NCI-H524 (cell line): Measurements from ENCODE around the gene PPIP5K1.
A peak's percentile ranks its signal among the peaks of the same experiment; 100 is the strongest.
"Not testable (repeated sequence)": the region's sequence is repeated elsewhere in the genome, so short reads cannot be mapped to it uniquely, and the experiment has no call there.

Experiments
- DNase-seq, 2 experiments: peaks; one replicate each; lab custom pipeline; 2025; lab: John Stamatoyannopoulos, UW

PPIP5K1 gene

DNA sequence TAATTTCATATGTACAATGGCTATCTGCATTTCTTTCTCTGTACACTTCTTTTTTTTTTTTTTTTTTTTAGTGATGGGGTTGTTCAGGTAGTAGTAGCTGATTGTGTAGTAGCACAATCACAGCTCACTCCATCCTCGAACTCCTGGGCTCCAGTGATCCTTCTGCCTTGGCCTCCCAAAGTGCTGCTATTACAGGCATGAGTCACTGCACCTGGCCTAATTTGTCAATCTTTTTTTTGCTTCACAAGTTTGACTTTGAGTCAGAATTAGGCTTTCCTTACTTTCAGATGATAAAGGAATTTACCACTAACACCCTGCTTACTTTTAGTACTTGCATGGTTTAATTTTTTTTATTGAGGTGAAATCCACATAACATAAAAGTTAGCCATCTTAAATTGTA lies 44.6 kb downstream of the PPIP5K1 start:
- no peak for DNase-seq

DNA sequence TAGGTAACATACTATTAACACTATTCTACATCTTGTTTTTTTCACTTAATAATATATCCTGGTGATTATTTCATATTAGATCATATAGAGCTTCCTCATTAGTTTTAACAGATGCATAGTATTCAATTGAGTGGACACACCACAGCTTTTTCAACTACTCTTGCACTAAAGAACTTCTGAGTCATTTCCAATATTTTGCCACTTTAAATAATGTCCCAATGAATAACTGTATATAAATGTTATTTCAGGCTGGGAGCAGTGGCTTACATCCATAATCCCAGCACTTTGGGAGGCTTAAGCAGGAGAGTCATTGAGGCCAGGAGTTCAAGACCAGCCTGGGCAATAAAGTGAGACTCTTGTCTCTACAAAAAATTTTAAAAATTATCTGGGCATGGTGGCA lies 45.7 kb downstream of the PPIP5K1 start:
- DNase-seq, result no peak

DNA sequence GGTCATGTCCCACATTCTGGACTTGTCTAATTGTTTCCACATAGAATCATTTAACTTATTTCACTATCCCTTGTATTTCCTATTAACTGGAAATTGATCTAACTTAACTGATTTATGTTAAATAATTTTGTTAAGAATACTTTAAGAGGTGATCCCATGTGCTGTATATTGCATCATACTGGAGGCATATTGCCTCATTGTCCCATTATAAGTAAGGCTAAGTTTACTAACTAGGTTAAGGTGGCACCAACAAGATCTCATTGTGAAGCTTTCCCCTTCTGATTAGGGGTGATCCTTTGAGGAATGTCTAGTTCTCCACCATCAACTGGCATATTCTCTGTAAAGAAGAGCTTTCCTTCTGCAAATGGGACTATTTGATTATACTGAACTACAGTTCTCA lies 48.2 kb downstream of the PPIP5K1 start:
- no peak for DNase-seq

DNA sequence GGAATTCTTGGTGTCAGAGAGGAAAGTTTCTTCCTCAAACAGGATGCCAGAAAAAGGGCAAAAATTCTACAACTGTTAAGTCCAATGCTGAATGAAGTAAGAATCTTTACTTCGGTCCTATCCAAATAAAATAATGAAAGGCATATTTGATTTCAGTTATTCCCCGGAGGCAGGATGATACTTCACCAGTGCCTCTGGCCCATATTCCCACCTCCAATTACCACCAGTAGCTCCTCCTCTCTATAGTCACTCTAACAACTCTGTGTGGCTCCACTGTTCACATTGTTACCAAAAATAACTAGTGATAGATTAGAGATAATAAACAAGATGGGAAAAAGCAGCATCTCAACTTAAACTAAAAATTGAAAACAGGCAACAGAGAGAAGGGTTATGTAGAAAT lies 51.9 kb downstream of the PPIP5K1 start:
- DNase-seq, result no peak

DNA sequence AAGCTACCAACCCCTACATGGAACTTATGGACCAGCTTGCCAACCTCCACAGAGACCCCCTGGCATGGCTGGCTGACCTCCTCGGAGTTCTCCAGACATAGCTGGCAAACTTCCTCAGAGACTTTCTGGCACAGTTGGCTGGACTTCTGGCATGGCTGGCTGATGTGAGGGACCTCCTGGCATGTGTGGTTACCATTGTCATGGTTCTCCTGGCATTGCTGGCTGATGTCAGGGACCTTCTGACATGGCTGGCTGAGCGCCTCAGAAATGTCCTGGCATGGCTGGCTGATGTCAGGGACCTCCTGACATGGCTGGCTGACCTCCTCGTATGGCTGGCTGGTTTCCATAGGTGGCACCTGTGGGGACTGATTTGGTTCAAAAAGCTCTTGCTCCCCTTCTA lies 55.1 kb downstream of the PPIP5K1 start:
- DNase-seq, result no peak

DNA sequence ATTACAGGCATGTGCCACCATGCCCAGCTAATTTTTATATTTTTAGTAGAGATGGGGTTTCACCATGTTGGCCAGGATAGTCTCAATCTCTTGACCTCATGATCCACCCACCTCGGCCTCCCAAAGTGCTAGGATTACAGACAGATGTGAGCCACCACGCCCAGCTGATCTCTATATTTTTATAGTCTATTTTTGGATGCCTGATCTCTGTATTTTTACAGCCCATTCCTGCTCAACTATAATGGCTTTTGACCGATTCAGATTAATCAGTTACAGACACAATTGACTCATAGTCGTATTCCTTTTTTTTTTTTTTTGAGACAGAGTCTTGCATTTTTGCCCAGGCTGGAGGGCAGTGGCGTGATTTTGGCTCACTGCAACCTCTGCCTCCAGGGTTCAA lies 57.2 kb downstream of the PPIP5K1 start:
- DNase-seq, result not testable (repeated sequence)

DNA sequence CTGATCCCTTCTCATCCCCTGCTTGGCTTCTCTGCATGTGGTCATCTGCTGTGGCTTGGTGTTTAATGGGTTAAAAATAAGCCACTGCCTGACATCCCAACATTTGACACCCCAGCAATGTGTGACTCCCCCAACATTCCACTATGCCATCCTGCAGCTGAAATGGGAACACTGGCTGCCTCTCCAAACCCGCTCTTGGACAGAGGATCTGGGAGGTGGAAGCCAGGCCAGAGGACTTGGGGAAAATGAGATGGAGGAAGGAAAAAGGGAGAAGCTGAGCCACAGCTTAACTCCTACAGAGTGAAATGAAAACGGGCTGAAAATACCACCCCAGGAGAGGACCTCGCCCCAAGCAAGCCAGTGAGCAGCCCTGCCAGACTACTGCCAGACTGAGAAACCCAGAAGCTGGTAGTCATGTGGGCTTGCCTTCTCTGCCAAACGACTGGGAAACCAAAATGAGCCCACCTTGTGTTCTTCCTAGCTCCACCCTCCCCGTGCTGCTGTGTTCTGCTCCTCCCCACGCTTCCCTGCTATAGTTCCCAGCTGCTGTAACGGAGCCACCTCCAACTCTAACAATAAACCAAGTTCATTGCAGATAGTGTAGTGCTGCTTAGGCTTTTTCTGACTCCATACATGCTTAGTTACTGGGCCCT lies 58.9 kb downstream of the PPIP5K1 start:
- DNase-seq, result no peak

DNA sequence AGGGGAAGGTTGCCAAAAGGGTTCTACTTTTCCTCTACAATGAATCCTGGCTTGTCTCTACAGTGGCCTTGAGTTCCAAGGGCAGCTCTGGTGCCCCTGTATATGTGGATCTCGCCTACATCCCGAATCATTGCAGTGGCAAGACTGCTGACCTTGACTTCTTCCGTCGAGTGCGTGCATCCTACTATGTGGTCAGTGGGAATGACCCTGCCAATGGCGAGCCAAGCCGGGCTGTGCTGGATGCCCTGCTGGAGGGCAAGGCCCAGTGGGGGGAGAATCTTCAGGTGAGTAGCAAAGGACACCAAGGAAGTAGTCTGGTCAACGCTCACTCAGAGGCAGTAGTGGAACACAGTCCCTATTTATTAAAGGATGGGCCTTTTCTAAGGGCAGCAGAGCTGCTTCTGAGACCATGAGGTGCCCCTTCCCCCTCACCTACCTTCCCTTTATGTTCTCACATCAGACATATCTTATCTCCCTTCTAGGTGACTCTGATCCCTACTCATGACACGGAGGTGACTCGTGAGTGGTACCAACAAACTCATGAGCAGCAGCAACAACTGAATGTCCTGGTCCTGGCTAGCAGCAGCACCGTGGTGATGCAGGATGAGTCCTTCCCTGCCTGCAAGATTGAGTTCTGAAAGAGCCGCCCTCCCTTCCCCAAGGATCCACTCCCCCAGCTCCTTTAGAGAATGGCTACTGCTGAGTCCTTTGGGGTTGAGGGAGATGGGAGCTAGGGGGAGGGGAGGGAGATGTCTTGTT lies 60.2 kb downstream of the PPIP5K1 start:
- DNase-seq, result no peak

DNA sequence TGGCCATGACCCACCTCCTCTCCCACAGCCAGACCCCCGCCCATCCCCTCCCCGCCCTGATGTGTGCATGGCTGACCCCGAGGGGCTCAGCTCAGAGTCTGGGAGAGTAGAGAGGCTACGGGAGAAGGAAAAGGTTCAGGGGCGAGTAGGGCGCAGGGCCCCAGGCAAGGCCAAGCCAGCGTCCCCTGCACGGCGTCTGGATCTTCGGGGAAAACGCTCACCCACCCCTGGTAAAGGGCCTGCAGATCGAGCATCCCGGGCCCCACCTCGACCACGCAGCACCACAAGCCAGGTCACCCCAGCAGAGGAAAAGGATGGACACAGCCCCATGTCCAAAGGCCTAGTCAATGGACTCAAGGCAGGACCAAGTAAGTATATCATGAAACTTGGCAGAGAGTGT lies 60.9 kb downstream of the PPIP5K1 start:
- no peak for DNase-seq

DNA sequence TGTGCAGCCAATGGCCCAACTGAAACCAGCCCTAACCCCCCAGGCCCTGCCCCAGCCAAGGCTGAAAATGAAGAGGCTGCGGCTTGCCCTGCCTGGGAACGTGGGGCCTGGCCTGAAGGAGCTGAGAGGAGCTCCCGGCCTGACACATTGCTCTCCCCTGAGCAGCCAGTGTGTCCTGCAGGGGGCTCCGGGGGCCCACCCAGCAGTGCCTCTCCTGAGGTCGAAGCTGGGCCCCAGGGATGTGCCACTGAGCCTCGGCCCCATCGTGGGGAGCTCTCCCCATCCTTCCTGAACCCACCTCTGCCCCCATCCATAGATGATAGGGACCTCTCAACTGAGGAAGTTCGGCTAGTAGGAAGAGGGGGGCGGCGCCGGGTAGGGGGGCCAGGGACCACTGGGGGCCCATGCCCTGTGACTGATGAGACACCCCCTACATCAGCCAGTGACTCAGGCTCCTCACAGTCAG lies 61.4 kb downstream of the PPIP5K1 start:
- DNase-seq, result no peak

DNA sequence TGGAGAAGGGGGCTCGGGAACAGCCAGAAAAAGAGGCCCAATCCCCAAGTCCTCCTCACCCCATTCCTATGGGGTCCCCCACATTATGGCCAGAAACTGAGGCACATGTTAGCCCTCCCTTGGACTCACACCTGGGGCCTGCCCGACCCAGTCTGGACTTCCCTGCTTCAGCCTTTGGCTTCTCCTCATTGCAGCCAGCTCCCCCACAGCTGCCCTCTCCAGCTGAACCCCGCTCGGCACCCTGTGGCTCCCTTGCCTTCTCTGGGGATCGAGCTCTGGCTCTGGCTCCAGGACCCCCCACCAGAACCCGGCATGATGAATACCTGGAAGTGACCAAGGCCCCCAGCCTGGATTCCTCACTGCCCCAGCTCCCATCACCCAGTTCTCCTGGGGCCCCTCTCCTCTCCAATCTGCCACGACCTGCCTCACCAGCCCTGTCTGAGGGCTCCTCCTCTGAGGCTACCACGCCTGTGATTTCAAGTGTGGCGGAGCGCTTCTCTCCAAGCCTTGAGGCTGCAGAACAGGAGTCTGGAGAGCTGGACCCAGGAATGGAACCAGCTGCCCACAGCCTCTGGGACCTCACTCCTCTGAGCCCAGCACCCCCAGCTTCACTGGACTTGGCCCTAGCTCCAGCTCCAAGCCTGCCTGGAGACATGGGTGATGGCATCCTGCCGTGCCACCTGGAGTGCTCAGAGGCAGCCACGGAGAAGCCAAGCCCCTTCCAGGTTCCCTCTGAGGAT lies 62.0 kb downstream of the PPIP5K1 start:
- DNase-seq, result no peak

DNA sequence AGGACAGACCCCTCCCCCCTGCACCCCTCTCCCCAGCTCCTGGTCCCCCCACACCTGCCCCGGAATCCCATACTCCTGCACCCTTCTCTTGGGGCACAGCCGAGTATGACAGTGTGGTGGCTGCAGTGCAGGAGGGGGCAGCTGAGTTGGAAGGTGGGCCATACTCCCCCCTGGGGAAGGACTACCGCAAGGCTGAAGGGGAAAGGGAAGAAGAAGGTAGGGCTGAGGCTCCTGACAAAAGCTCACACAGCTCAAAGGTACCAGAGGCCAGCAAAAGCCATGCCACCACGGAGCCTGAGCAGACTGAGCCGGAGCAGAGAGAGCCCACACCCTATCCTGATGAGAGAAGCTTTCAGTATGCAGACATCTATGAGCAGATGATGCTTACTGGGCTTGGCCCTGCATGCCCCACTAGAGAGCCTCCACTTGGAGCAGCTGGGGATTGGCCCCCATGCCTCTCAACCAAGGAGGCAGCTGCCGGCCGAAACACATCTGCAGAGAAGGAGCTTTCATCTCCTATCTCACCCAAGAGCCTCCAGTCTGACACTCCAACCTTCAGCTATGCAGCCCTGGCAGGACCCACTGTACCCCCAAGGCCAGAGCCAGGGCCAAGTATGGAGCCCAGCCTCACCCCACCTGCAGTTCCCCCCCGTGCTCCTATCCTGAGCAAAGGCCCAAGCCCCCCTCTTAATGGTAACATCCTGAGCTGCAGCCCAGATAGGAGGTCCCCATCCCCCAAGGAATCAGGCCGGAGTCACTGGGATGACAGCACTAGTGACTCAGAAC lies 62.8 kb downstream of the PPIP5K1 start:
- DNase-seq, result peak in 1 of 2 experiments; percentile 27

DNA sequence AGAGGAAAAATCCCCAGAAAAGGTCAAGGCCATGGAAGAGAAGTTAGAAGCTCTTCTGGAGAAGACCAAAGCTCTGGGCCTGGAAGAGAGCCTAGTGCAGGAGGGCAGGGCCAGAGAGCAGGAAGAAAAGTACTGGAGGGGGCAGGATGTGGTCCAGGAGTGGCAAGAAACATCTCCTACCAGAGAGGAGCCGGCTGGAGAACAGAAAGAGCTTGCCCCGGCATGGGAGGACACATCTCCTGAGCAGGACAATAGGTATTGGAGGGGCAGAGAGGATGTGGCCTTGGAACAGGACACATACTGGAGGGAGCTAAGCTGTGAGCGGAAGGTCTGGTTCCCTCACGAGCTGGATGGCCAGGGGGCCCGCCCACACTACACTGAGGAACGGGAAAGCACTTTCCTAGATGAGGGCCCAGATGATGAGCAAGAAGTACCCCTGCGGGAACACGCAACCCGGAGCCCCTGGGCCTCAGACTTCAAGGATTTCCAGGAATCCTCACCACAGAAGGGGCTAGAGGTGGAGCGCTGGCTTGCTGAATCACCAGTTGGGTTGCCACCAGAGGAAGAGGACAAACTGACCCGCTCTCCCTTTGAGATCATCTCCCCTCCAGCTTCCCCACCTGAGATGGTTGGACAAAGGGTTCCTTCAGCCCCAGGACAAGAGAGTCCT lies 63.6 kb downstream of the PPIP5K1 start:
- no peak for DNase-seq

DNA sequence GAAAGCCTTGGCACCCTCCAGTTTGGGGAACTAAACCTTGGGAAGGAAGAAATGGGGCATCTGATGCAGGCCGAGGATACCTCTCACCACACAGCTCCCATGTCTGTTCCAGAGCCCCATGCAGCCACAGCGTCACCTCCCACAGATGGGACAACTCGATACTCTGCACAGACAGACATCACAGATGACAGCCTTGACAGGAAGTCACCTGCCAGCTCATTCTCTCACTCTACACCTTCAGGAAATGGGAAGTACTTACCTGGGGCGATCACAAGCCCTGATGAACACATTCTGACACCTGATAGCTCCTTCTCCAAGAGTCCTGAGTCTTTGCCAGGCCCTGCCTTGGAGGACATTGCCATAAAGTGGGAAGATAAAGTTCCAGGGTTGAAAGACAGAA lies 64.9 kb downstream of the PPIP5K1 start:
- DNase-seq, result no peak

DNA sequence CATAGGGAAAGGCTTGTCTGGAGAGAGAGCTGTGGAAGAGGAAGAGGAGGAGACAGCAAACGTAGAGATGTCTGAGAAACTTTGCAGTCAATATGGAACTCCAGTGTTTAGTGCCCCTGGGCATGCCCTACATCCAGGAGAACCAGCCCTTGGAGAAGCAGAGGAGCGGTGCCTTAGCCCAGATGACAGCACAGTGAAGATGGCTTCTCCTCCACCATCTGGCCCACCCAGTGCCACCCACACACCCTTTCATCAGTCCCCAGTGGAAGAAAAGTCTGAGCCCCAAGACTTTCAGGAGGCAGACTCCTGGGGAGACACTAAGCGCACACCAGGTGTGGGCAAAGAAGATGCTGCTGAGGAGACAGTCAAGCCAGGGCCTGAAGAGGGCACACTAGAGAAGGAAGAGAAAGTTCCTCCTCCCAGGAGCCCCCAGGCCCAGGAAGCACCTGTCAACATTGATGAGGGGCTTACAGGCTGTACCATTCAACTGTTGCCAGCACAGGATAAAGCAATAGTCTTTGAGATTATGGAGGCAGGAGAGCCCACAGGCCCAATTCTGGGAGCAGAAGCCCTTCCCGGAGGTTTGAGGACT lies 65.7 kb downstream of the PPIP5K1 start:
- no peak for DNase-seq

DNA sequence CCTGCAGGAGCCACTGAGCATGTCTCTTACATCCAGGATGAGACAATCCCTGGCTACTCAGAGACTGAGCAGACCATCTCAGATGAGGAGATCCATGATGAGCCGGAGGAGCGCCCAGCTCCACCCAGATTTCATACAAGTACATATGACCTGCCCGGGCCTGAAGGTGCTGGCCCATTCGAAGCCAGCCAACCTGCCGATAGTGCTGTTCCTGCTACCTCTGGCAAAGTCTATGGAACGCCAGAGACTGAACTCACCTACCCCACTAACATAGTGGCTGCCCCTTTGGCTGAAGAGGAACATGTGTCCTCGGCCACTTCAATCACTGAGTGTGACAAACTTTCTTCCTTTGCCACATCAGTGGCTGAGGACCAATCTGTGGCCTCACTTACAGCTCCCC lies 66.4 kb downstream of the PPIP5K1 start:
- no peak for DNase-seq

DNA sequence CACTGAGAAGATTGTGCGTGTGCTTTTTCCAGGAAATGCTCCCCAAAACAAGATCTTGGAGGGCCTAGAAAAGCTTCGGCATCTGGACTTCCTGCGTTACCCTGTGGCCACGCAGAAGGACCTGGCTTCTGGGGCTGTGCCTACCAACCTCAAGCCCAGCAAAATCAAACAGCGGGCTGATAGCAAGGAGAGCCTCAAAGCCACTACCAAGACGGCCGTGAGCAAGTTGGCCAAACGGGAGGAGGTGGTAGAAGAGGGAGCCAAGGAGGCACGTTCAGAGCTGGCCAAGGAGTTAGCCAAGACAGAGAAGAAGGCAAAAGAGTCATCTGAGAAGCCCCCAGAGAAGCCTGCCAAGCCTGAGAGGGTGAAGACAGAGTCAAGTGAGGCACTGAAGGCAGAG lies 67.8 kb downstream of the PPIP5K1 start:
- DNase-seq, result no peak

DNA sequence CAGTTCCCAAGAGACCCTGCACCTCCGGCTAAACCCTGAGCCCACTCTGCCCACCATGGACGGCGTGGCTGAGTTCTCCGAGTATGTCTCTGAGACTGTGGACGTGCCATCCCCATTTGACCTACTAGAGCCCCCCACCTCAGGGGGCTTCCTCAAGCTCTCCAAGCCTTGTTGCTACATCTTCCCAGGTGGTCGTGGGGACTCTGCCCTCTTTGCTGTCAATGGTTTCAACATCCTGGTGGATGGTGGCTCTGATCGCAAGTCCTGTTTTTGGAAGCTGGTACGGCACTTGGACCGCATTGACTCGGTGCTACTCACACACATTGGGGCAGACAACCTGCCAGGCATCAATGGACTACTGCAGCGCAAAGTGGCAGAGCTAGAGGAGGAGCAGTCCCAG lies 68.6 kb downstream of the PPIP5K1 start:
- DNase-seq, result no peak

DNA sequence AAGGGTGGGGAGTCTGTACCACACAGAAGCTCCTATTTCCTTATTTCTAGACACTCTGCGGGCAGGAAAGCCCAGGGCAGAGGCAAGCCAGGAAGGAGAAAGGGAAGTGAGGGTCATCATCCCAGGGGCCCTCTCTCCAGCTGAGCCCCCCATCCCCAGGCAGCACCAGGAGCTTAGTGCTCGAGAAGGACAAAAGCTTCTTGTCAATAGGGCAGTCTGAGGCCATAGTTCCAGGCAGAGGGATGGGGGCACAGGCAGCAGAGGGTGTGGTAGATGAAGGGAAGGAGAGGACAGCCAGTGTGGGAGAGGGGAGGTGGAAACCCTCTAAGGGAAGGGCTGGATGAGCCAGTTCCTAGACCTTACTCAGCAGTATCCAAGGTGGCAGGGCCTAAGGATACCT lies 69.9 kb downstream of the PPIP5K1 start:
- no peak for DNase-seq

DNA sequence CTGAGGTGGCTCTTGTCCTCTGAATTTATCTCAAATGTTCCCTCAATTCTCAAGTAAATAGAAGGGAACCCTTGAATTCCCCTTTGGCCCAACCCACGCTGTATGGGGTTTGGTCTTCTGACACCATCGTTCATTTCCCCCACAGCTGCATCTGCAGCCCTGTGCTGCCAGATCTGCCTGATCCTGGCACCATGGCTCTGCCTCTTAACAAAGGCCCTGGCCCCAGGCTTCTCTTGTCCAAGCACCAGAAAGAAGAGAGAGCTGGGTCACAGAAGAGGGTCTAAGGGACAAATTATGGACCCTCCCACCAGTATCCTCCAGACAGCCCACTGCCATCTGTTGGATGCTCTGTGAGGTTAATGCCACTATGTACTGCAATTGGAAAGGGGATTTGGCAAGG lies 70.8 kb downstream of the PPIP5K1 start:
- peak; percentile 15 to 49 for DNase-seq

DNA sequence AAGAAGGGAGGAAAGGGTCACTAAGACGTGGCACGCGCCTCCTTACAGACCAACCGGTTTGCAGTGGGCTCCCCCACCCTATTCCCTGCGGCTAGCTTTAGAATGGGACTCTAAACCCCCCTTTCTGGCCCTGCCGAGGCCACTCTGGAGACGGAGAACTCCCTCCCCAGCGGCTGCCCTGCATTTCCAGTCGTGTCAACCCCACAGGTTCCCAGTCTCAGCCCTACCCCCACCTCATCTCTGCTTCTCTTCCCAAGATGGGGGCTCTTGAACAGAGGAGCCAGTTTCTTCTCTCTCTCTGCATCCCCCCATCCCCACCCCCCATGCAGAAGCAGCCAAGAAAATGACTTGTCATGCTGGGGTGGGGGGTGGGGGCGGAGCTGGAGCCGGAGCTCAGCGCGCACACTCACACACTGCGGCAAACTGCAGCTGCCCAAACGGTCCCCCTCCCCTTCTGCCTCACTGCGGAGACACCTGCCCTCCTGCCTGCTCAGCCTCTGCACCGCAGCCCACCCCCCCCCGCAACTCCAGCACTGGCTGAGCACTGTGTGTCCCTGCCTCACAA lies 71.7 kb downstream of the PPIP5K1 start:
- DNase-seq, result peak; percentile 55 to 75
